HepG2 (cell line): ENCODE results near the gene FBH1. TPM values are rescaled to one million over a fixed set of nuclear protein-coding genes. Genes with fewer than 3 reads are reported as not detected.

Experiments used
- ATAC-seq: fragments of 200-7000 bp; cut with Tn5 transposase; 3 replicates; pipeline ENCODE4 v1.9.1; 2020; ENCODE audit warnings: mild to moderate bottlenecking, moderate library complexity
- BruUV-seq: library from RNA; stranded (reverse); fragments of 400-500 nt; replicated peaks from 2 replicates; lab custom pipeline; 2021; lab: Mats Ljungman, UMichigan
- CTCF ChIA-PET: fragments of 300-600 bp; formaldehyde crosslinking; extraction: SDS; loops from one replicate; lab custom pipeline; 2021; ENCODE audit warnings: low total read pairs, inconsistent platforms, low intra/inter-chr PET ratio; lab: Yijun Ruan, JAX
- POLR2A ChIA-PET: fragments of 350-600 bp; sonication (Branson Sonifier 250); formaldehyde crosslinking; loops from one replicate; lab custom pipeline; 2020; ENCODE audit warnings: antibody characterized with exemption, inconsistent platforms; lab: Yijun Ruan, JAX
- DNase-seq: peaks from one replicate; pipeline ENCODE4 v3.0.0-alpha.2; 2015; ENCODE audit warnings: low spot score
- FAIRE-seq: peaks from 3 replicates; lab custom pipeline; 2011; peaks lifted over from hg19 to GRCh38; lab: Jason Lieb, UNC
- H2AFZ ChIP-seq: one replicate; pipeline ENCODE4 v1.6.1; 2011; ENCODE audit warnings: low read length, inconsistent platforms
- H3K27ac ChIP-seq: fragments of 300-600 bp; 3 replicates; pipeline ENCODE4 v1.8.0; 2011; ENCODE audit warnings: mixed run types, mild to moderate bottlenecking, mixed read lengths, low read length, inconsistent platforms; ENCODE audit not compliant: insufficient read depth; ENCODE audit errors: extremely low read length
- H3K27me3 ChIP-seq, 2 experiments: fragments of 200-600 bp in 1 of 2; 2 replicates in 1 of 2; 3 replicates in 1 of 2; pipeline versions ENCODE4 v1.6.0 to v1.8.0; 2011; ENCODE audit warnings: low read length in 2 of 2, mild to moderate bottlenecking in 2 of 2, moderate library complexity in 2 of 2, inconsistent platforms in 1 of 2; ENCODE audit not compliant: insufficient read depth in 2 of 2, control insufficient read depth in 1 of 2
- H3K36me3 ChIP-seq, 2 experiments: fragments of 200-600 bp in 1 of 2; replicated peaks in 1 of 2; 2 replicates in 1 of 2; 3 replicates in 1 of 2; pipeline versions ENCODE4 v1.5.1 to v1.8.0; 2011; ENCODE audit warnings: low read length in 2 of 2, inconsistent platforms in 1 of 2; ENCODE audit not compliant: insufficient read depth in 2 of 2, control insufficient read depth in 1 of 2
- H3K4me1 ChIP-seq: 2 replicates; pipeline ENCODE4 v1.5.1; 2012; ENCODE audit warnings: low read length, inconsistent platforms; ENCODE audit not compliant: insufficient read depth
- H3K4me2 ChIP-seq: 2 replicates; pipeline ENCODE4 v1.6.0; 2011; ENCODE audit warnings: low read depth, low read length, inconsistent platforms
- H3K4me3 ChIP-seq, 3 experiments: fragments of 200-600 bp in 1 of 3; sonication (generic), shearing (Covaris generic) in 1 of 3; replicated peaks in 1 of 3; 2 replicates each; pipeline ENCODE4 v1.5.1; 2011 to 2016; ENCODE audit warnings: low read length in 3 of 3, inconsistent platforms in 2 of 3, low read depth in 2 of 3, mild to moderate bottlenecking in 2 of 3, control low read depth in 1 of 3, mixed read lengths in 1 of 3; ENCODE audit not compliant: insufficient read depth in 1 of 3
- H3K79me2 ChIP-seq: one replicate; pipeline ENCODE4 v1.6.1; 2011; ENCODE audit warnings: low read length, inconsistent platforms; ENCODE audit not compliant: insufficient read depth
- H3K9ac ChIP-seq: 2 replicates; pipeline ENCODE4 v1.6.0; 2011; ENCODE audit warnings: mild to moderate bottlenecking, low read depth, low read length, inconsistent platforms; ENCODE audit not compliant: insufficient read depth
- H3K9me3 ChIP-seq: 2 replicates; pipeline ENCODE4 v1.5.1; 2012; ENCODE audit warnings: mild to moderate bottlenecking, low read length
- H4K20me1 ChIP-seq: 2 replicates; pipeline ENCODE4 v1.6.0; 2011; ENCODE audit warnings: inconsistent platforms, mild to moderate bottlenecking, low read length, moderate library complexity; ENCODE audit not compliant: insufficient read depth
- ADNP ChIP-seq: sonication (generic); formaldehyde crosslinking; IDR thresholded peaks from 2 replicates; pipeline ENCODE4 v1.4.0; 2020; ENCODE audit warnings: missing genetic modification reagents
- AGO2 ChIP-seq: fragments of 200-400 bp; formaldehyde crosslinking; optimal IDR thresholded peaks from 2 replicates; pipeline ENCODE3; 2017; ENCODE audit warnings: mild to moderate bottlenecking, low read depth, low read length, moderate library complexity
- ATF7-NPFF ChIP-seq: sonication (generic); formaldehyde crosslinking; IDR thresholded peaks from 2 replicates; pipeline ENCODE4 v1.8.1; 2023; ENCODE audit warnings: mild to moderate bottlenecking, low read depth, missing genetic modification reagents, moderate library complexity
- ERF ChIP-seq: IDR thresholded peaks from 2 replicates; pipeline ENCODE4 v1.6.1; 2018; ENCODE audit warnings: missing biosample characterization, missing genetic modification reagents
- KDM5A ChIP-seq: fragments of 200-600 bp; sonication (generic); IDR thresholded peaks from 2 replicates; pipeline ENCODE4 v1.7.0; 2018; ENCODE audit warnings: antibody characterized with exemption, mild to moderate bottlenecking, low read length, borderline replicate concordance
- MIER3 ChIP-seq: IDR thresholded peaks from 2 replicates; pipeline ENCODE4 v1.6.1; 2016; ENCODE audit warnings: missing compliant biosample characterization, borderline replicate concordance
- TAF15 ChIP-seq: fragments of 200-400 bp; formaldehyde crosslinking; IDR thresholded peaks from one replicate; pipeline ENCODE4 v1.6.1; 2018; ENCODE audit warnings: mild to moderate bottlenecking, low read depth, low read length; ENCODE audit not compliant: poor library complexity, severe bottlenecking
- ZNF264 ChIP-seq: sonication (generic); formaldehyde crosslinking; IDR thresholded peaks from 2 replicates; pipeline ENCODE4 v1.4.0; 2020; ENCODE audit warnings: missing genetic modification reagents
- ZNF781 ChIP-seq: sonication (generic); formaldehyde crosslinking; IDR thresholded peaks from 2 replicates; pipeline ENCODE4 v1.5.1; 2020; ENCODE audit warnings: borderline replicate concordance, mild to moderate bottlenecking, missing genetic modification reagents; ENCODE audit errors: not compliant biosample characterization
- WGBS: methylation state at CpG from one replicate; pipeline ENCODE4 v1.1.6; 2017; ENCODE audit warnings: low lambda C conversion rate; 5-methylcytosine and 5-hydroxymethylcytosine counted together
- in situ Hi-C: cut with HindIII; loops from 2 replicates; pipeline ENCODE4 v1.10.0; 2017; ENCODE audit warnings: low pct_unique_long_range_greater_than_20kb; ENCODE audit not compliant: extremely low pct_ligation_motif_present
- intact Hi-C: fragments of 100-400 bp; cut with micrococcal nuclease; formaldehyde crosslinking; loops from one replicate; pipeline ENCODE4 v1.10.0; 2022; ENCODE audit not compliant: unreplicated experiment
- polyA plus RNA-seq, 8 experiments: library from polyadenylated mRNA; depleted of rRNA in 3 of 8; stranded (reverse) in 7 of 8; unstranded in 1 of 8; fragments of >200 nt; fragmentation: Illumina TruSeq in 4 of 8; extraction: Trizol in 4 of 8; gene quantifications; 2 replicates each; pipeline versions ENCODE4 v1.2.1 to v1.2.3, GENCODE V29; 2011 to 2016; ENCODE audit warnings: low read depth in 4 of 8, missing spikeins in 1 of 8, mixed read lengths in 1 of 8; ENCODE audit not compliant: insufficient read depth in 1 of 8
- total RNA-seq, 5 experiments: library from RNA; depleted of rRNA; stranded (reverse); fragments of >200 nt; fragmentation: Illumina TruSeq; extraction: Trizol; gene quantifications; 2 replicates each; pipeline ENCODE4 v1.2.3, GENCODE V29; 2016; ENCODE audit warnings: low read depth in 1 of 5

FBH1 gene
- total and polyA plus RNA-seq, 2 of the 13 experiments (the other 11 are each of a cell fraction or from before 2014, with no cell fraction given), result 48.8 to 60.3 TPM

DNA sequence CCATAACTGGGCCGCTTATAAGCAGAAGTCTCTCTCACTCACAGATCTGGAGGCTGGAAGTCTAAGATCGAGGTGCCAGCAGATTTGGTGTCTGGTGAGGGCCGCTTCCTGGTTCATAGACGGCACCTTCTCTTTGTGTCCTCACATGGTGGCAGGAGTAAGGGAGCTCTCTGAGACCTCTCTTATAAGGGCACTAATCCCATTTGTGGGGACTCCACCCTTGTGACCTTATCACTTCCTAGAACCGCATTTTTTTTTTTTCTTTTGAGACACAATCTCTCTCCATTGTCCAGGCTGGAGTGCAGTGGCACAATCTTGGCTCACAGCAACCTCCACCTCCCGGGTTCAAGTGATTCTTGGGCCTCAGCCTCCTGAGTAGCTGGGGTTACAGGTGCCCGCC is 8.1 kb downstream of the FBH1 start:
- Histone ChIP-seq H4K20me1 (no peaks in the 10 kb centered on the region), H3K79me2 (peaks cover 22% of the 10 kb centered on the region), H3K4me3 (no peak overlapping the region), H3K36me3 (peaks cover 8 to 20% of the 10 kb centered on the region in 2 experiments), H3K27me3 (no peaks in the 10 kb centered on the region), H3K9me3 (no peaks in the 10 kb centered on the region), H3K4me1 (0 out of 2 replicates have a peak, but pooled peaks cover 3% of the 10 kb centered on the region), H3K4me2 (no peak overlapping the region), H3K9ac (no peak overlapping the region), H2AFZ (no peak overlapping the region), H3K27ac (no peak overlapping the region)
- DNase-seq (no peak), ATAC-seq (no peak), FAIRE-seq (no peak)
- ChIA-PET POLR2A (interaction anchor here (1.3 kb wide), 1 partner anchor 8 kb away, joined by 3 read pairs; the partner anchor contains the start of genes ANKRD16 and FBH1), CTCF (no interaction called here)
- over 99% methylated on average over 7 of the region's 7 CpGs for WGBS
- in situ Hi-C loops, result no loop called here
- BruUV-seq, result no TSS peak
- intact Hi-C loops, result no loop called here
- no peak for TF ChIP-seq TAF15
- TF ChIP-seq ZNF264 (CRISPR knock-in tag), result peak; percentile 98

DNA sequence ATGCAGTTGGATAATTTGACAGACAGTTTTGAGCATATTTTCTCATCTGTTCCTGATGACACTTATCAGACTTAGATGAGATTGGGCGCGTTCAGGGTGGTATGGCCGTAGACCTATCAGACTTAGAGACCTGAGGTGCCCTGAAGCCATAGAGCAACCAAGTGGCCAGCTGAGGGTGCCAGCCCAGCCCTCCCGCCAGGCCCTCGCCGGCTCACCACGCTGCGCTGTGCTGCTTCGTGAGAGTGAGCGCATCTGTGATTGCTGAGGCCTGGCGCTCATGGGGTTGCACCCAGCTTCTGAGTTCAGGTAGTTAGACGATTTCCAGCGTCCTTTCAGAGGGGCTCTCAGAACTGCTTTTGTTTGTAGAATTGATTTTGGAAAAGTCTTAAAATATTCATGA is 10.2 kb downstream of the FBH1 start:
- no TSS peak for BruUV-seq

More for the DNA sequence above, 10.2 kb downstream of the FBH1 start:
- no peak overlapping the region for H3K4me3 ChIP-seq
- no peak for FAIRE-seq
- no peak for DNase-seq
- 98% methylated on average over 13 of the region's 13 CpGs for WGBS
- peaks cover 10% of the 10 kb centered on the region for H3K79me2 ChIP-seq
- TF ChIP-seq ZNF781 (no peak), ERF (no peak), MIER3 (no peak), AGO2 (peak; percentile 43), ATF7-NPFF (CRISPR knock-in tag) (no peak), KDM5A (no peak), ADNP (CRISPR knock-in tag) (no peak)
- H4K20me1 ChIP-seq, result no peaks in the 10 kb centered on the region
- intact Hi-C loops, result no loop called here
- in situ Hi-C loops, result no loop called here
- CTCF ChIA-PET, result no interaction called here
- no peaks in the 10 kb centered on the region for H3K4me1 ChIP-seq
- no peak for ATAC-seq
- H3K27ac ChIP-seq, result no peak overlapping the region
- no peaks in the 10 kb centered on the region for H3K27me3 ChIP-seq
- no peak overlapping the region for H3K4me2 ChIP-seq
- H3K36me3 ChIP-seq, result peaks cover 5 to 7% of the 10 kb centered on the region in 2 experiments; a peak in 3 of 5 replicates
- H2AFZ ChIP-seq, result no peak overlapping the region
- POLR2A ChIA-PET, result interaction anchor here (1.1 kb wide), 1 partner anchor 10 kb away, joined by 5 read pairs; the partner anchor contains the start of genes ANKRD16 and FBH1
- H3K9me3 ChIP-seq, result no peaks in the 10 kb centered on the region
- H3K9ac ChIP-seq, result no peak overlapping the region
